GM12878 (cell line): Measurements from ENCODE around the gene CLEC16A. TPM values are rescaled to one million over a fixed set of nuclear protein-coding genes. Genes with fewer than 3 reads are reported as not detected.

ENCODE experiments used
- ATAC-seq: fragments of 200-7000 bp; cut with Tn5 transposase; 3 replicates; pipeline ENCODE4 v1.9.1; 2020; ENCODE audit warnings: mild to moderate bottlenecking, moderate library complexity
- BruUV-seq: library from RNA; stranded (reverse); fragments of 400-500 nt; replicated peaks from 2 replicates; lab custom pipeline; 2021; lab: Mats Ljungman, UMichigan
- CTCF ChIA-PET: fragments of 300-600 bp; sonication (Branson Sonifier 250); formaldehyde crosslinking; extraction: SDS; loops from one replicate; lab custom pipeline; 2021; ENCODE audit warnings: inconsistent platforms; lab: Yijun Ruan, JAX
- POLR2A ChIA-PET: fragments of 350-600 bp; formaldehyde crosslinking; extraction: SDS; loops from one replicate; lab custom pipeline; 2021; ENCODE audit warnings: inconsistent platforms; lab: Charles Lee
- RAD21 ChIA-PET: fragments of 300-600 bp; sonication (Branson Sonifier 250); formaldehyde crosslinking; loops from one replicate; lab custom pipeline; 2023; ENCODE audit warnings: antibody characterized with exemption; ENCODE audit not compliant: unreplicated experiment; lab: Charles Lee
- SMC1A ChIA-PET: fragments of 300-600 bp; sonication (Branson Sonifier 250); formaldehyde crosslinking; loops from one replicate; lab custom pipeline; 2023; ENCODE audit not compliant: unreplicated experiment, uncharacterized antibody; lab: Charles Lee
- DNase-seq: peaks from one replicate; pipeline ENCODE4 v3.0.0-alpha.2; 2011; ENCODE audit warnings: low read depth, low spot score
- FAIRE-seq: peaks from 3 replicates; lab custom pipeline; 2011; peaks lifted over from hg19 to GRCh38; lab: Jason Lieb, UNC
- H2AFZ ChIP-seq: 2 replicates; pipeline ENCODE4 v1.6.0; 2011; ENCODE audit warnings: low read depth, low read length, control low read depth; ENCODE audit not compliant: control insufficient read depth
- H3K27ac ChIP-seq: 2 replicates; pipeline ENCODE4 v1.5.1; 2011; ENCODE audit warnings: control low read depth; ENCODE audit not compliant: control insufficient read depth, insufficient read depth
- H3K27me3 ChIP-seq, 2 experiments: replicated peaks in 1 of 2; 2 replicates each; pipeline versions ENCODE4 v1.6.0 to v1.6.1; 2011; ENCODE audit warnings: low read length in 1 of 2; ENCODE audit not compliant: control insufficient read depth in 2 of 2, insufficient read depth in 2 of 2
- H3K36me3 ChIP-seq, 2 experiments: 2 replicates each; pipeline ENCODE4 v1.5.1; 2011; ENCODE audit warnings: low read length in 1 of 2; ENCODE audit not compliant: control insufficient read depth in 2 of 2, insufficient read depth in 2 of 2
- H3K4me1 ChIP-seq: 2 replicates; pipeline ENCODE4 v1.6.1; 2011; ENCODE audit warnings: mild to moderate bottlenecking, low read length, moderate library complexity, mixed read lengths; ENCODE audit not compliant: control insufficient read depth, insufficient read depth
- H3K4me2 ChIP-seq: 2 replicates; pipeline ENCODE4 v1.6.0; 2011; ENCODE audit warnings: control low read depth; ENCODE audit not compliant: control insufficient read depth, insufficient read depth
- H3K4me3 ChIP-seq: fragments of 200-600 bp; sonication (generic); 2 replicates; pipeline ENCODE4 v1.5.1; 2016
- H3K79me2 ChIP-seq: 2 replicates; pipeline ENCODE4 v1.6.0; 2011; ENCODE audit warnings: low read length; ENCODE audit not compliant: control insufficient read depth, insufficient read depth
- H3K9ac ChIP-seq: 2 replicates; pipeline ENCODE4 v1.8.0; 2011; ENCODE audit warnings: low read length, control low read depth, mixed read lengths; ENCODE audit not compliant: control insufficient read depth, insufficient read depth
- H3K9me3 ChIP-seq: replicated peaks from 3 replicates; pipeline ENCODE4 v1.5.1; 2011; ENCODE audit warnings: mild to moderate bottlenecking, low read length; ENCODE audit not compliant: control insufficient read depth, insufficient read depth
- H4K20me1 ChIP-seq: 2 replicates; pipeline ENCODE4 v1.6.0; 2011; ENCODE audit not compliant: control insufficient read depth, insufficient read depth
- EED ChIP-seq: sonication (generic); IDR thresholded peaks from 2 replicates; pipeline ENCODE4 v1.6.1; 2016; ENCODE audit warnings: antibody characterized with exemption, low read depth
- HCFC1 ChIP-seq: fragments of 150-350 bp; IDR thresholded peaks from 2 replicates; pipeline ENCODE4 v1.6.1; 2014; ENCODE audit warnings: low read length
- MTA2 ChIP-seq: fragments of 450-650 bp; IDR thresholded peaks from 2 replicates; pipeline ENCODE4 v1.6.1; 2016; ENCODE audit warnings: low read depth, mild to moderate bottlenecking, moderate library complexity
- MYB ChIP-seq: fragments of 150-350 bp; IDR thresholded peaks from 2 replicates; pipeline ENCODE4 v1.6.1; 2014; ENCODE audit warnings: mild to moderate bottlenecking, low read depth, low read length, borderline replicate concordance
- NR2F1 ChIP-seq: fragments of 450-650 bp; conservative IDR thresholded peaks from 2 replicates; pipeline ENCODE4 v1.6.1; 2017; ENCODE audit warnings: mild to moderate bottlenecking
- PML ChIP-seq: IDR thresholded peaks from 2 replicates; pipeline ENCODE4 v1.6.1; 2012; ENCODE audit warnings: low read length, inconsistent platforms
- POLR2A ChIP-seq: IDR thresholded peaks from 2 replicates; pipeline ENCODE4 v1.6.1; 2011; ENCODE audit warnings: low read depth, mild to moderate bottlenecking, low read length
- SREBF1 ChIP-seq: IDR thresholded peaks from 2 replicates; pipeline ENCODE4 v1.6.1; 2012; ENCODE audit warnings: mild to moderate bottlenecking, low read length
- SUPT20H ChIP-seq: IDR thresholded peaks from 2 replicates; pipeline ENCODE4 v1.6.1; 2011; ENCODE audit warnings: low read depth, mild to moderate bottlenecking, low read length, moderate library complexity, borderline replicate concordance; ENCODE audit not compliant: control insufficient read depth
- ZBED1 ChIP-seq: IDR thresholded peaks from 2 replicates; pipeline ENCODE4 v1.6.1; 2016; ENCODE audit warnings: borderline replicate concordance
- ZNF274 ChIP-seq: IDR thresholded peaks from one replicate; pipeline ENCODE4 v1.8.0; 2011; ENCODE audit not compliant: insufficient read length, insufficient read depth
- whole genome bisulfite sequencing: methylation state at CpG from one replicate; pipeline ENCODE4 v1.1.6; 2016; ENCODE audit warnings: low lambda C conversion rate; ENCODE audit not compliant: insufficient replicate concordance, insufficient coverage; ENCODE audit errors: missing lambda C conversion rate; 5-methylcytosine and 5-hydroxymethylcytosine counted together
- in situ Hi-C: fragments of 300-500 bp; cut with MboI; formaldehyde crosslinking; loops from 9 replicates; pipeline ENCODE4 v1.14.3; 2018; ENCODE audit warnings: mixed read lengths
- intact Hi-C: fragments of 100-400 bp; cut with micrococcal nuclease; formaldehyde crosslinking; loops from one replicate; pipeline ENCODE4 v1.14.2; 2022; ENCODE audit not compliant: unreplicated experiment
- polyA plus RNA-seq, 11 experiments: library from polyadenylated mRNA; depleted of rRNA in 4 of 11; unstranded in 6 of 11; stranded (reverse) in 5 of 11; fragments of >200 nt; fragmentation: Nextera tagmentation in 4 of 11; fragmentation: Illumina TruSeq in 1 of 11; extraction: Ambion mirVana in 4 of 11; extraction: Trizol in 1 of 11; gene quantifications; 1 replicate in 1 of 11; 2 replicates in 10 of 11; pipeline versions ENCODE4 v1.2.1 to v1.2.3, GENCODE V29; 2011 to 2016; ENCODE audit warnings: inconsistent platforms in 2 of 11, missing spikeins in 2 of 11, low read depth in 1 of 11
- total RNA-seq, 4 experiments: library from RNA; depleted of rRNA in 3 of 4; stranded (reverse); fragments of >200 nt in 3 of 4; fragmentation: Illumina TruSeq in 1 of 4; extraction: Trizol in 1 of 4; gene quantifications; 2 replicates each; pipeline versions ENCODE4 v1.2.1 to v1.2.3, GENCODE V29; 2013 to 2021
- TF ChIP-seq, protein P1 (sequence below): IDR thresholded peaks from 2 replicates; pipeline ENCODE4 v1.6.1; 2012; ENCODE audit warnings: low read length, inconsistent platforms
- TF ChIP-seq, protein P2 (sequence below): fragments of 450-650 bp; IDR thresholded peaks from 2 replicates; pipeline ENCODE4 v1.6.1; 2017; ENCODE audit warnings: mild to moderate bottlenecking, low read depth, inconsistent platforms; ENCODE audit not compliant: poor library complexity, severe bottlenecking

Gene CLEC16A
- total and polyA plus RNA-seq, 10 of the 15 experiments (the other 5 are each of a cell fraction or from before 2014, with no cell fraction given) = 1.5 to 28.8 (median 19.2) TPM

DNA sequence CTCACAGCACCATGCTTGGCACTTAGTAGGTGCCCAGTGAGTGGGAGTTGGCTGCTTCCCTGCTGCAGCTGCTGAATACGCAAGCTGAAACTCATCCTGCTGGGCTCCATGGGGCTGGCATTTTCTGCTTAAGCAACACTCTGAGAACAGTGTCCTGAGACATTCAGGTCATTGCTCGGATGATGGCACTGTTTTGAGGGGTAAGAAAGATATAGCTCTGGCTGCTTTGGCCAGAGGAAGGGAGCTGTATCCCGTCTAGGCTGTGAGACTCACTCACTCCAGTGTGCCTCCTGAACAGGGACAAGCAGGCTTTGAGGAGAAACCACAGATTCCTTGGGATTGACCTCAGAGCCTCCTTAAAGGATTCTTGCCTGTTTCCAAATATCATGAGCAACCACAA, 120.5 kb downstream of the CLEC16A start:
- no TSS peak for BruUV-seq
- in situ Hi-C loops (no loop called here), intact Hi-C loops (no loop called here)
- WGBS = 67% methylated on average over 3 of the region's 3 CpGs
- SMC1A ChIA-PET = interaction anchor here (0.9 to 1.0 kb wide), 2 partner anchors 13 to 35 kb away, joined by 3 to 4 read pairs; no protein-coding TSS in a partner anchor
- RAD21 ChIA-PET = interaction anchor here (2.0 kb wide), 1 partner anchor 11 kb away, joined by 4 read pairs; no protein-coding TSS in a partner anchor
- DNase-seq (no peak), FAIRE-seq (no peak), ATAC-seq (no peak)
- no peak overlapping the region for H3K4me3 ChIP-seq
- no peaks in the 10 kb centered on the region for H3K4me1 ChIP-seq
- no peaks in the 10 kb centered on the region for H3K27me3 ChIP-seq
- H3K27ac ChIP-seq = no peak overlapping the region
- H3K9me3 ChIP-seq = no peaks in the 10 kb centered on the region
- no peak for TF ChIP-seq PML
- no peak for TF ChIP-seq POLR2A
- no peak for TF ChIP-seq ZBED1
- no peak for TF ChIP-seq NR2F1
- no peak for TF ChIP-seq EED
- no peak for TF ChIP-seq MYB
- TF ChIP-seq, protein P1, sequence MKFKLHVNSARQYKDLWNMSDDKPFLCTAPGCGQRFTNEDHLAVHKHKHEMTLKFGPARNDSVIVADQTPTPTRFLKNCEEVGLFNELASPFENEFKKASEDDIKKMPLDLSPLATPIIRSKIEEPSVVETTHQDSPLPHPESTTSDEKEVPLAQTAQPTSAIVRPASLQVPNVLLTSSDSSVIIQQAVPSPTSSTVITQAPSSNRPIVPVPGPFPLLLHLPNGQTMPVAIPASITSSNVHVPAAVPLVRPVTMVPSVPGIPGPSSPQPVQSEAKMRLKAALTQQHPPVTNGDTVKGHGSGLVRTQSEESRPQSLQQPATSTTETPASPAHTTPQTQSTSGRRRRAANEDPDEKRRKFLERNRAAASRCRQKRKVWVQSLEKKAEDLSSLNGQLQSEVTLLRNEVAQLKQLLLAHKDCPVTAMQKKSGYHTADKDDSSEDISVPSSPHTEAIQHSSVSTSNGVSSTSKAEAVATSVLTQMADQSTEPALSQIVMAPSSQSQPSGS = no peak
- no peak for TF ChIP-seq MTA2
- TF ChIP-seq HCFC1 = no peak
- TF ChIP-seq, protein P2, sequence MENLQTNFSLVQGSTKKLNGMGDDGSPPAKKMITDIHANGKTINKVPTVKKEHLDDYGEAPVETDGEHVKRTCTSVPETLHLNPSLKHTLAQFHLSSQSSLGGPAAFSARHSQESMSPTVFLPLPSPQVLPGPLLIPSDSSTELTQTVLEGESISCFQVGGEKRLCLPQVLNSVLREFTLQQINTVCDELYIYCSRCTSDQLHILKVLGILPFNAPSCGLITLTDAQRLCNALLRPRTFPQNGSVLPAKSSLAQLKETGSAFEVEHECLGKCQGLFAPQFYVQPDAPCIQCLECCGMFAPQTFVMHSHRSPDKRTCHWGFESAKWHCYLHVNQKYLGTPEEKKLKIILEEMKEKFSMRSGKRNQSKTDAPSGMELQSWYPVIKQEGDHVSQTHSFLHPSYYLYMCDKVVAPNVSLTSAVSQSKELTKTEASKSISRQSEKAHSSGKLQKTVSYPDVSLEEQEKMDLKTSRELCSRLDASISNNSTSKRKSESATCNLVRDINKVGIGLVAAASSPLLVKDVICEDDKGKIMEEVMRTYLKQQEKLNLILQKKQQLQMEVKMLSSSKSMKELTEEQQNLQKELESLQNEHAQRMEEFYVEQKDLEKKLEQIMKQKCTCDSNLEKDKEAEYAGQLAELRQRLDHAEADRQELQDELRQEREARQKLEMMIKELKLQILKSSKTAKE = no peak
- no peak for TF ChIP-seq ZNF274
- no peak for TF ChIP-seq SUPT20H
- no peak for TF ChIP-seq SREBF1
- H3K9ac ChIP-seq = no peak overlapping the region
- peaks cover 6 to 13% of the 10 kb centered on the region in 2 experiments for H3K36me3 ChIP-seq
- no peaks in the 10 kb centered on the region for H3K79me2 ChIP-seq
- H4K20me1 ChIP-seq = no peaks in the 10 kb centered on the region
- POLR2A ChIA-PET = interaction anchor here (0.5 kb wide), 1 partner anchor 29 kb away, joined by 3 read pairs; no protein-coding TSS in a partner anchor
- CTCF ChIA-PET = interaction anchor here (1.7 kb wide), 1 partner anchor 190 kb away, joined by 6 read pairs; the partner anchor contains the start of gene SOCS1
- H2AFZ ChIP-seq = no peak overlapping the region
- no peak overlapping the region for H3K4me2 ChIP-seq
